Measurements from ENCODE around the gene MAP3K3. TPM values are rescaled to one million over a fixed set of nuclear protein-coding genes. Genes with fewer than 3 reads are reported as not detected.

The MAP3K3 gene
- total and polyA plus RNA-seq, 10 of the 15 experiments (the other 5 are each of a cell fraction or from before 2014, with no cell fraction given) = 1.6 to 24.1 (median 15.0) TPM

DNA sequence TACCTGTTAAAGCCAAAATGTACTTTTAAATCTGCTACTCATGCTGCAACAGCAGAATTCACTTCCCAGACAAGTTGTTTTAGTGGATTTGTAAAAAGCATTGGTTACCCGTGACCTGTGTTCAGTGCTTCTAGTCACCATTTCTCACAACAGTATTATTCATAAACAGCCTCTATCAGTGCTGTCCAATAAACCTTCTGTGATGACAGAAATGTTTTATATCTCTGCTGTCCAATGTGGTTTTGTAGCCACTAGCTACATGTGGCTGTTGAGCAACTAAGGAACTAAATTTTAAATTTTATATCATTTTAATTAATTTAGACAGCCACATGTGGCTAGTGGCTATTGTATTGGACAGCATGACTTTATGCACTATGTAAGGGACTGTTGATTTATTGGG, 12.6 kb downstream of the MAP3K3 start (continued):
- TF ChIP-seq ZNF687 (IDR thresholded peaks at IDR 0.05) = no peak
- TF ChIP-seq ZZZ3 (IDR thresholded peaks at IDR 0.05; ENCODE audit: control insufficient read depth, insufficient read length, low read depth) = no peak
- no peak for TF ChIP-seq RCOR1 (conservative IDR thresholded peaks at IDR 0.05; ENCODE audit: low read depth, low read length)
- TF ChIP-seq SMAD1 (IDR thresholded peaks at IDR 0.05; ENCODE audit: low read depth, partially characterized antibody) = no peak
- TF ChIP-seq MTA2 (IDR thresholded peaks at IDR 0.05; ENCODE audit: low read depth) = no peak
- TF ChIP-seq, protein P1, sequence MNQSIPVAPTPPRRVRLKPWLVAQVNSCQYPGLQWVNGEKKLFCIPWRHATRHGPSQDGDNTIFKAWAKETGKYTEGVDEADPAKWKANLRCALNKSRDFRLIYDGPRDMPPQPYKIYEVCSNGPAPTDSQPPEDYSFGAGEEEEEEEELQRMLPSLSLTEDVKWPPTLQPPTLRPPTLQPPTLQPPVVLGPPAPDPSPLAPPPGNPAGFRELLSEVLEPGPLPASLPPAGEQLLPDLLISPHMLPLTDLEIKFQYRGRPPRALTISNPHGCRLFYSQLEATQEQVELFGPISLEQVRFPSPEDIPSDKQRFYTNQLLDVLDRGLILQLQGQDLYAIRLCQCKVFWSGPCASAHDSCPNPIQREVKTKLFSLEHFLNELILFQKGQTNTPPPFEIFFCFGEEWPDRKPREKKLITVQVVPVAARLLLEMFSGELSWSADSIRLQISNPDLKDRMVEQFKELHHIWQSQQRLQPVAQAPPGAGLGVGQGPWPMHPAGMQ (IDR thresholded peaks at IDR 0.05; ENCODE audit: borderline replicate concordance) = no peak
- no peak for TF ChIP-seq MYB (IDR thresholded peaks at IDR 0.05; ENCODE audit: borderline replicate concordance, low read depth, low read length)
- TF ChIP-seq, protein P2, sequence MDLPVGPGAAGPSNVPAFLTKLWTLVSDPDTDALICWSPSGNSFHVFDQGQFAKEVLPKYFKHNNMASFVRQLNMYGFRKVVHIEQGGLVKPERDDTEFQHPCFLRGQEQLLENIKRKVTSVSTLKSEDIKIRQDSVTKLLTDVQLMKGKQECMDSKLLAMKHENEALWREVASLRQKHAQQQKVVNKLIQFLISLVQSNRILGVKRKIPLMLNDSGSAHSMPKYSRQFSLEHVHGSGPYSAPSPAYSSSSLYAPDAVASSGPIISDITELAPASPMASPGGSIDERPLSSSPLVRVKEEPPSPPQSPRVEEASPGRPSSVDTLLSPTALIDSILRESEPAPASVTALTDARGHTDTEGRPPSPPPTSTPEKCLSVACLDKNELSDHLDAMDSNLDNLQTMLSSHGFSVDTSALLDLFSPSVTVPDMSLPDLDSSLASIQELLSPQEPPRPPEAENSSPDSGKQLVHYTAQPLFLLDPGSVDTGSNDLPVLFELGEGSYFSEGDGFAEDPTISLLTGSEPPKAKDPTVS (IDR thresholded peaks at IDR 0.05; ENCODE audit: low read depth, low read length) = no peak
- TF ChIP-seq ELK1 (IDR thresholded peaks at IDR 0.05; ENCODE audit: low read depth, low read length) = no peak

Measured in GM12878 (cell line).